CD14-positive monocyte (primary cell): Measurements from ENCODE around the gene RALA. TPM values are rescaled to one million over a fixed set of nuclear protein-coding genes. Genes with fewer than 3 reads are reported as not detected.

Source experiments
- DNase-seq, 3 donors: peaks; one replicate each; pipeline ENCODE4 v3.0.0-alpha.2; 2011 to 2022
- H2AFZ ChIP-seq: 2 replicates; pipeline ENCODE4 v1.6.0; 2012; ENCODE audit warnings: mild to moderate bottlenecking, low read depth, low read length, inconsistent platforms; ENCODE audit not compliant: insufficient read depth, poor library complexity, severe bottlenecking
- H3K27ac ChIP-seq, 2 donors: 1 replicate in 1 of 2; 2 replicates in 1 of 2; pipeline ENCODE4 v1.5.1; 2012 to 2013; ENCODE audit warnings: low read length in 2 of 2, control low read depth in 1 of 2, inconsistent platforms in 1 of 2, low read depth in 1 of 2, mild to moderate bottlenecking in 1 of 2
- H3K27me3 ChIP-seq, 2 donors: one replicate each; pipeline versions ENCODE4 v1.6.0 to v1.6.1; 2011 to 2013; ENCODE audit warnings: low read length in 2 of 2; ENCODE audit not compliant: control insufficient read depth in 2 of 2, insufficient read depth in 2 of 2
- H3K36me3 ChIP-seq, 2 donors: replicated peaks in 1 of 2; 1 replicate in 1 of 2; 2 replicates in 1 of 2; pipeline versions ENCODE4 v1.5.1 to v1.6.1; 2012 to 2013; ENCODE audit warnings: low read length in 2 of 2, control low read depth in 1 of 2, inconsistent platforms in 1 of 2, mild to moderate bottlenecking in 1 of 2; ENCODE audit not compliant: insufficient read depth in 2 of 2, control insufficient read depth in 1 of 2
- H3K4me1 ChIP-seq, 2 donors: 1 replicate in 1 of 2; 2 replicates in 1 of 2; pipeline versions ENCODE4 v1.5.1 to v1.6.1; 2012 to 2013; ENCODE audit warnings: low read length in 2 of 2, control low read depth in 1 of 2, inconsistent platforms in 1 of 2, mild to moderate bottlenecking in 1 of 2, moderate library complexity in 1 of 2; ENCODE audit not compliant: insufficient read depth in 2 of 2, control insufficient read depth in 1 of 2
- H3K4me2 ChIP-seq: replicated peaks from 2 replicates; pipeline ENCODE3; 2012; ENCODE audit warnings: low read length, moderate library complexity, mild to moderate bottlenecking; ENCODE audit not compliant: poor library complexity, severe bottlenecking; ENCODE audit errors: extremely low read depth
- H3K4me3 ChIP-seq, 3 experiments: fragments of 200-600 bp in 1 of 3; sonication (generic) in 1 of 3; replicated peaks in 1 of 3; 1 replicate in 2 of 3; 2 replicates in 1 of 3; pipeline ENCODE4 v1.5.1; 2011 to 2013; ENCODE audit warnings: low read length in 3 of 3, mild to moderate bottlenecking in 3 of 3, control low read depth in 2 of 3, low read depth in 2 of 3, inconsistent platforms in 1 of 3, moderate library complexity in 1 of 3
- H3K79me2 ChIP-seq: 2 replicates; pipeline ENCODE4 v1.6.0; 2012; ENCODE audit warnings: mild to moderate bottlenecking, control low read depth, inconsistent platforms, low read length, moderate library complexity; ENCODE audit not compliant: insufficient read depth
- H3K9ac ChIP-seq: 2 replicates; pipeline ENCODE4 v1.6.0; 2017; ENCODE audit warnings: low read length, mild to moderate bottlenecking; ENCODE audit not compliant: insufficient read depth, poor library complexity, severe bottlenecking
- H3K9me3 ChIP-seq, 2 donors: replicated peaks in 1 of 2; 1 replicate in 1 of 2; 2 replicates in 1 of 2; pipeline versions ENCODE4 v1.5.1 to v1.6.1; 2012 to 2013; ENCODE audit warnings: low read length in 2 of 2, control low read depth in 1 of 2; ENCODE audit not compliant: control insufficient read depth in 1 of 2, insufficient read depth in 1 of 2
- H4K20me1 ChIP-seq: 2 replicates; pipeline ENCODE4 v1.6.0; 2012; ENCODE audit warnings: mild to moderate bottlenecking, low read length, control low read depth, moderate library complexity; ENCODE audit not compliant: insufficient read depth
- H3K27ac Mint-ChIP-seq, 7 donors: one replicate each; pipeline ENCODE4 v1.8.0; 2020; ENCODE audit warnings: mild to moderate bottlenecking in 7 of 7, mixed read lengths in 7 of 7, moderate library complexity in 6 of 7, inconsistent platforms in 2 of 7
- H3K27me3 Mint-ChIP-seq, 3 donors: one replicate each; pipeline ENCODE4 v1.8.0; 2021 to 2022; ENCODE audit warnings: low read depth in 3 of 3, mild to moderate bottlenecking in 3 of 3, mixed read lengths in 3 of 3, moderate library complexity in 3 of 3, inconsistent platforms in 1 of 3
- H3K36me3 Mint-ChIP-seq, 2 donors: one replicate each; pipeline ENCODE4 v1.8.0; 2020; ENCODE audit warnings: mixed read lengths in 2 of 2, inconsistent platforms in 1 of 2, mild to moderate bottlenecking in 1 of 2
- H3K4me1 Mint-ChIP-seq: one replicate; pipeline ENCODE4 v1.8.0; 2020; ENCODE audit warnings: mild to moderate bottlenecking, mixed read lengths
- H3K4me3 Mint-ChIP-seq, 2 donors: one replicate each; pipeline ENCODE4 v1.8.0; 2020; ENCODE audit warnings: mild to moderate bottlenecking in 2 of 2, mixed read lengths in 2 of 2, moderate library complexity in 1 of 2
- H3K9me3 Mint-ChIP-seq, 7 donors: one replicate each; pipeline ENCODE4 v1.8.0; 2020 to 2022; ENCODE audit warnings: mixed read lengths in 7 of 7, mild to moderate bottlenecking in 6 of 7, moderate library complexity in 6 of 7, inconsistent platforms in 2 of 7
- CTCF ChIP-seq: fragments of 200-600 bp; IDR thresholded peaks from one replicate; pipeline ENCODE4 v1.8.0; 2022; ENCODE audit warnings: antibody characterized with exemption, mild to moderate bottlenecking
- WGBS: methylation state at CpG from one replicate; pipeline ENCODE4 v1.1.5; 2013; ENCODE audit warnings: missing lambda C conversion rate; ENCODE audit not compliant: insufficient coverage; 5-methylcytosine and 5-hydroxymethylcytosine counted together
- intact Hi-C, 2 donors: fragments of 100-400 bp; cut with micrococcal nuclease; formaldehyde crosslinking; loops; one replicate each; pipeline versions ENCODE4 v1.15.0 to v1.15.1; 2023
- polyA plus RNA-seq, 3 donors: library from polyadenylated mRNA; depleted of rRNA in 1 of 3; unstranded in 2 of 3; stranded (reverse) in 1 of 3; fragments of 300-500 nt in 2 of 3; fragments of >200 nt in 1 of 3; fragmentation: Illumina TruSeq in 2 of 3; gene quantifications; 1 replicate in 2 of 3; 2 replicates in 1 of 3; pipeline ENCODE4 v1.2.3, GENCODE V29; 2012 to 2021

RALA gene
- polyA plus RNA-seq, 3 donors: 5.9 to 32.0 (median 30.8) TPM

DNA sequence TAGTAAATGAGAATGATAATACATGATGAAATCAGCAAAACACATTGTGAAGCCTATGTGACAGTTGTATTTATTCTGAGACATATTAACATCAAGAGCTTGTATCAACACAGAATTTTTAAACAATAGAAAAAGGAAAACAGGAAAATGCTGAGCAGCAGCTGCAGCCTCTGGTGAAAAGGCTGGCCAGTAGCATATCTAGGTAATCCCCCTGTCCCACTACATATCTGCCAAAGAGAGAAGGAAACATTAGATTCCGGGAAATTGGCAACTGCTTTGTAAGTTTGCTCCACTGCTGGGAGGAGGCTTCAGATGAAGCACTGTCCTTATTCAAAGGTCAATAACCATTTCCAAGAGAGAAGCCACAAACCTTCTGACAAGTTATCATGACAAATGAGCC lies 89.4 kb downstream of the RALA start:
- Histone ChIP-seq H3K4me3 (no peak overlapping the region), H3K27me3 (no peaks in the 10 kb centered on the region), H3K4me1 (no peaks in the 10 kb centered on the region), H3K9me3 (peaks cover 22 to 27% of the 10 kb centered on the region in 2 donors), H3K79me2 (no peaks in the 10 kb centered on the region), H3K36me3 (peaks cover 0 to 3% of the 10 kb centered on the region in 2 donors), H3K4me2 (no peak overlapping the region), H4K20me1 (no peaks in the 10 kb centered on the region), H3K27ac (no peak overlapping the region), H3K9ac (no peak overlapping the region), H2AFZ (no peak overlapping the region)
- no peak for DNase-seq
- WGBS: no CpG with 5 or more reads among the region's 1 CpG
- no peak overlapping the region for H3K4me3 Mint-ChIP-seq
- H3K4me1 Mint-ChIP-seq: no peaks in the 10 kb centered on the region
- peaks cover under 1 to 3% of the 10 kb centered on the region in 2 donors for H3K36me3 Mint-ChIP-seq
- no peak overlapping the region for H3K27ac Mint-ChIP-seq
- no peak for TF ChIP-seq CTCF
- intact Hi-C loops: no loop called here
- peaks cover 0 to 1% (median 0%) of the 10 kb centered on the region in 3 donors for H3K27me3 Mint-ChIP-seq
- H3K9me3 Mint-ChIP-seq: peaks cover 26 to 39% (median 28%) of the 10 kb centered on the region in 7 donors

DNA sequence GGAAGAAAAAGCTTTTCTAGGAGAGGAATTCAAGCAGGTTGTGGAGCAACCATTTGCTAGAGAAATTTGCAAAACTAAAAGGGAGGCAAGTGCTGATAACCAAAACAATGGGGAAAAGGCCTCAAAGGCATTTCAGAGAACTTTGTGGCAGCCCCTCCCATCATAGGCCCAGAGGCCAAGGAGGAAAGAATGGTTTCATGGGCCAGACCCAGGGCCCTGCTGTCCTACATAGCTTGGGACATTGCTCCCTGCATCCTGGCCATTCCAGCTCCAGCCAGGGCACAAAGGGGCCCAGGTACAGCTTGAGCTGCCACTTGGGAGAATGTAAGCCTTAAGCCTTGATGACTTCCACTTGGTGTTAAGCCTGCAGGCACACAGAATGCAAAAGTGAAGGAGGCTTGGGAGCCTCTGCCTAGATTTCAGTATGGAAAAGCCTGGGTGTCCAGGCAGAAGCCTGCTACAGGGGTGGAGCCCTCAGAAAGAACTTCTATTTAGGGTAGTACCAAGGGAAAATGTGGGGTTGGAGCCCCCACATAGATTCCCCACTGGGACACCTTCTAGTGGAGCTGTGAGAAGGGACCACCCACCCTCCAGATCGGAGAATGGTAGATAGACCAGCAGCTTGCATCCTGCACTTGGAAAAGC lies 91.2 kb downstream of the RALA start:
- Histone ChIP-seq H2AFZ (no peak overlapping the region), H3K9ac (no peak overlapping the region), H3K79me2 (no peaks in the 10 kb centered on the region), H3K27ac (no peak overlapping the region), H3K9me3 (peaks cover 22 to 27% of the 10 kb centered on the region in 2 donors), H3K27me3 (no peaks in the 10 kb centered on the region), H3K4me1 (no peaks in the 10 kb centered on the region), H3K4me3 (no peak overlapping the region), H4K20me1 (no peaks in the 10 kb centered on the region), H3K36me3 (no peaks in the 10 kb centered on the region), H3K4me2 (no peak overlapping the region)
- TF ChIP-seq CTCF: no peak
- H3K9me3 Mint-ChIP-seq: peaks cover 26 to 39% (median 30%) of the 10 kb centered on the region in 7 donors
- intact Hi-C loops: no loop called here
- WGBS: no CpG with 5 or more reads among the region's 1 CpG
- no peaks in the 10 kb centered on the region for H3K36me3 Mint-ChIP-seq
- no peak overlapping the region for H3K27ac Mint-ChIP-seq
- H3K4me1 Mint-ChIP-seq: no peaks in the 10 kb centered on the region
- H3K27me3 Mint-ChIP-seq: peaks cover 0 to 1% (median 0%) of the 10 kb centered on the region in 3 donors
- DNase-seq: no peak
- no peak overlapping the region for H3K4me3 Mint-ChIP-seq
